MCF 10A (cell line): ENCODE results near the gene TAS2R9. TPM values are rescaled to one million over a fixed set of nuclear protein-coding genes. Genes with fewer than 3 reads are reported as not detected.

Experiments used
- BruUV-seq: library from RNA; stranded (reverse); fragments of 400-500 nt; replicated peaks from 2 replicates; lab custom pipeline; 2021; lab: Mats Ljungman, UMichigan
- CTCF ChIA-PET: fragments of 300-600 bp; sonication (Branson Sonifier 250); formaldehyde crosslinking; extraction: SDS; loops from one replicate; lab custom pipeline; 2021; ENCODE audit warnings: antibody characterized with exemption, inconsistent platforms; lab: Yijun Ruan, JAX
- POLR2A ChIA-PET: fragments of 300-600, 350-650 bp; sonication (Branson Sonifier 250); formaldehyde crosslinking; extraction: SDS; loops from one replicate; lab custom pipeline; 2020; ENCODE audit warnings: antibody characterized with exemption, inconsistent platforms; lab: Yijun Ruan, JAX
- DNase-seq: peaks from one replicate; pipeline ENCODE4 v3.0.0-alpha.2; 2018; ENCODE audit not compliant: unreplicated experiment
- H3K27ac Mint-ChIP-seq: one replicate; pipeline ENCODE4 v1.8.0; 2022; ENCODE audit warnings: mild to moderate bottlenecking, low read depth, mixed read lengths; ENCODE audit not compliant: unreplicated experiment
- H3K27me3 Mint-ChIP-seq: one replicate; pipeline ENCODE4 v1.8.0; 2022; ENCODE audit warnings: mixed read lengths; ENCODE audit not compliant: insufficient read depth, unreplicated experiment
- H3K36me3 Mint-ChIP-seq: one replicate; pipeline ENCODE4 v1.8.0; 2022; ENCODE audit warnings: mild to moderate bottlenecking, moderate library complexity, mixed read lengths; ENCODE audit not compliant: insufficient read depth, unreplicated experiment
- H3K4me1 Mint-ChIP-seq: one replicate; pipeline ENCODE4 v1.8.0; 2022; ENCODE audit warnings: mixed read lengths; ENCODE audit not compliant: insufficient read depth, unreplicated experiment
- H3K4me3 Mint-ChIP-seq: one replicate; pipeline ENCODE4 v1.8.0; 2022; ENCODE audit warnings: mild to moderate bottlenecking, moderate library complexity, mixed read lengths; ENCODE audit not compliant: unreplicated experiment
- H3K9me3 Mint-ChIP-seq: one replicate; pipeline ENCODE4 v1.8.0; 2022; ENCODE audit warnings: mixed read lengths; ENCODE audit not compliant: unreplicated experiment
- intact Hi-C: fragments of 100-400 bp; cut with micrococcal nuclease; formaldehyde crosslinking; loops from 2 replicates; pipeline ENCODE4 v1.14.1; 2022
- total RNA-seq: library from RNA; stranded (reverse); gene quantifications from 2 replicates; pipeline ENCODE4 v1.2.3, GENCODE V29; 2022
- TF ChIP-seq, protein P1 (sequence below): fragments of 200-600 bp; IDR thresholded peaks from one replicate; pipeline ENCODE4 v1.8.0; 2022; ENCODE audit warnings: antibody characterized with exemption, mild to moderate bottlenecking; ENCODE audit not compliant: unreplicated experiment

Gene TAS2R9
- total RNA-seq, 1 experiment from 2014 or later: not detected

DNA sequence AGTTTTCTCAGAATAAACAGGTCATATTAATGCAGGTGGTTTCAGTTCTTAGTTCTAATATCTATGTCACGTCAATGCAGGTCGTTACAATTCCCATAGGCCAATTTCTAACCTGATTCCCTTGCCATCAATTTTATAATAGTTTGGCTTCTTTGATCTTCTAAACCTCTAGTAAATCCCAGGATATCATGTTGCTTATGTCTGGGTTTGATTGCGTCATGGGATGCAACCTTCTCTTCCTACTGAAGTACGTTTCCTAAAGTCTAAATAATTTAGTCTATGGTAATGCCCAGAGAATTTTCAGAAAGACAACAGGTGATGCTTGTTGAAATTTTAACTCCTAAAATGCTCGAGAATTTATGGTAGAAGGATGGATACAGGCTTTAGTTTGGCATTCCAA, 26.7 kb downstream of the TAS2R9 start:
- Mint-ChIP-seq H3K9me3 (no peaks in the 10 kb centered on the region), H3K27ac (no peak overlapping the region), H3K4me3 (no peak overlapping the region), H3K4me1 (no peaks in the 10 kb centered on the region), H3K27me3 (peaks cover 7% of the 10 kb centered on the region), H3K36me3 (no peaks in the 10 kb centered on the region)
- ChIA-PET POLR2A (interaction anchor here (0.7 kb wide), 1 partner anchor 13 kb away, joined by 3 read pairs; no protein-coding TSS in a partner anchor), CTCF (interaction anchor here (1.2 kb wide), 1 partner anchor 10 kb away, joined by 5 read pairs; no protein-coding TSS in a partner anchor)
- DNase-seq: no peak
- intact Hi-C loops: no loop called here
- TF ChIP-seq, protein P1, sequence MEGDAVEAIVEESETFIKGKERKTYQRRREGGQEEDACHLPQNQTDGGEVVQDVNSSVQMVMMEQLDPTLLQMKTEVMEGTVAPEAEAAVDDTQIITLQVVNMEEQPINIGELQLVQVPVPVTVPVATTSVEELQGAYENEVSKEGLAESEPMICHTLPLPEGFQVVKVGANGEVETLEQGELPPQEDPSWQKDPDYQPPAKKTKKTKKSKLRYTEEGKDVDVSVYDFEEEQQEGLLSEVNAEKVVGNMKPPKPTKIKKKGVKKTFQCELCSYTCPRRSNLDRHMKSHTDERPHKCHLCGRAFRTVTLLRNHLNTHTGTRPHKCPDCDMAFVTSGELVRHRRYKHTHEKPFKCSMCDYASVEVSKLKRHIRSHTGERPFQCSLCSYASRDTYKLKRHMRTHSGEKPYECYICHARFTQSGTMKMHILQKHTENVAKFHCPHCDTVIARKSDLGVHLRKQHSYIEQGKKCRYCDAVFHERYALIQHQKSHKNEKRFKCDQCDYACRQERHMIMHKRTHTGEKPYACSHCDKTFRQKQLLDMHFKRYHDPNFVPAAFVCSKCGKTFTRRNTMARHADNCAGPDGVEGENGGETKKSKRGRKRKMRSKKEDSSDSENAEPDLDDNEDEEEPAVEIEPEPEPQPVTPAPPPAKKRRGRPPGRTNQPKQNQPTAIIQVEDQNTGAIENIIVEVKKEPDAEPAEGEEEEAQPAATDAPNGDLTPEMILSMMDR: no peak
- no TSS peak for BruUV-seq

DNA sequence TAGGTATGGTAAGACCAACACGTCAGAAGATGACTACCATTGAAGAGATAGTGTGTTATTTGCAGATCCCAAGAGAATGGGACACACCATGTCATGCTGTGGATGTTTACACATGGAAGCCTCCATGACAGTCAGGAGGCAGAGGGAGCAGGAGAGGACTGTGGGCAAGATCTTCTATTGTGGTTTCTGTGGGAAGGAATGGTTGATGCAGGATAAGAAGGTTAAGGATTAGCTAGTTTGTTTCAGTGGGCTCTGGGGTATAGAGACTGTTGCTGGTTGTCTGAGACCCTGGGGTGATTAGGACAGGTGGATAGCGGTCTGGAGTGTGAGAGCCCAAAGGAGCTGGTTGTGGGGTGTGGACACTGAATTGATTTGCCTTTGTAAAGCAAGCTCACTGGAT, 30.9 kb downstream of the TAS2R9 start:
- no TSS peak for BruUV-seq
- Mint-ChIP-seq H3K9me3 (no peaks in the 10 kb centered on the region), H3K36me3 (no peaks in the 10 kb centered on the region), H3K4me1 (no peaks in the 10 kb centered on the region), H3K27me3 (peaks cover 44% of the 10 kb centered on the region), H3K4me3 (no peak overlapping the region), H3K27ac (no peak overlapping the region)
- DNase-seq: no peak
- intact Hi-C loops: loop anchor here (10.0 kb wide), 1 partner anchor 186 kb away; no protein-coding TSS in a partner anchor
- POLR2A ChIA-PET: interaction anchor here (0.7 kb wide), 1 partner anchor 1341 kb away, joined by 3 read pairs; no protein-coding TSS in a partner anchor
- CTCF ChIA-PET: interaction anchor here (0.5 to 2.7 kb wide), 7 partner anchors 70 to 1296 kb away, joined by 3 to 21 read pairs (median 4); partner anchors contain the start of gene PRR4
- TF ChIP-seq, protein P1: no peak

DNA sequence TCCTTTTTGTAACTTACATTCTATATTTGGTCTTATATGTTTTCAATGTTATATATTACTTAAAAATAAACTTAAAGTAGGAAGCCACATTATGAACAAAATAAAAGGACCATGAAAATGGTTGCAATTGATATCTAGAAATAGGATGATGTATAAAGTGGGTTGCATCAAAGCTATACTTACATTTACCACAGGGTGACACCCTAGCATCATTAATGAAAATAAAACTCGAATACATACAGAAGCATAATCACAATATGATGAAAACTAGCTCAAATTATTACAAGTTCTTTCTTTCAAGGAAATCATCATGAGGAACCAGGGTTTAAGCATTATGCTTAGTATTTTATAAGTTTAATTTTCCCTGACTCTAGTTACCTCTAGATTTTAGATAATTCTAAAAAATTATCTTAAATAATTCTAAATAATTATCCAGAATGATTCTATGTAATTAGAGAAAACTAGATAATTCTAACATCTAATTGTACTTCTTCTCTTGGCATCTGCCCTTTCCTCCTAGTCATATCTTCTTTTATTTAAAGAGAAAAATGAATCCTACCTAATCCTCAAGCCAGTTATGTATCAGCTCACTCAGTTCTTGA, 38.7 kb downstream of the TAS2R9 start:
- intact Hi-C loops: loop anchor here (1.0 to 10.0 kb wide), 5 partner anchors 194 to 1931 kb away; no protein-coding TSS in a partner anchor
- Mint-ChIP-seq H3K27me3 (peaks cover 94% of the 10 kb centered on the region), H3K27ac (no peak overlapping the region), H3K9me3 (no peaks in the 10 kb centered on the region), H3K36me3 (no peaks in the 10 kb centered on the region), H3K4me1 (no peaks in the 10 kb centered on the region), H3K4me3 (no peak overlapping the region)
- POLR2A ChIA-PET: interaction anchor here (0.6 to 1.7 kb wide), 7 partner anchors 12 to 718 kb away, joined by 3 to 7 read pairs (median 3); no protein-coding TSS in a partner anchor
- DNase-seq: peak; percentile 56
- no TSS peak for BruUV-seq
- TF ChIP-seq, protein P1: peak; percentile 68
- CTCF ChIA-PET: interaction anchor here (0.5 to 8.0 kb wide), 27 partner anchors 9 to 1313 kb away, joined by 3 to 138 read pairs (median 3); no protein-coding TSS in a partner anchor

DNA sequence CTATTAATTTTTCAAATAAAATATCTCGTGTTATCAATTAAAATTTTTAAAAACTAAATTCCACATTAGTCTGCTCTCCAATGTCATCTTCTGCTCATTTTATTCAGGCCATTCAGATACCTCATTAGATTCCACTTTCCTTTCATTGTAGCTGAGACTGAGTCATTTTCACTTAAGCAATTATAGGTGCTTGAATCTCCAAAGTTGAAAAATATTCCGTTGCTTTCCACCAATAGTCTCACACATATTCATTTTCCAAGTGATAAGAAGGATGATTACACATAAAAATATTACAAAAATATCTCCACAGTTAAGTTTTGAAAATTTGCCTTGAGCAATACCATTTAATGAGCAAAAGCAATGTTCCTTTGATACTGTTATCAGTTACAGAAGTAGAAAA, 50.3 kb downstream of the TAS2R9 start:
- TF ChIP-seq, protein P1: no peak
- Mint-ChIP-seq H3K9me3 (no peaks in the 10 kb centered on the region), H3K27me3 (peaks cover 66% of the 10 kb centered on the region), H3K36me3 (no peaks in the 10 kb centered on the region), H3K4me1 (no peaks in the 10 kb centered on the region), H3K27ac (no peak overlapping the region), H3K4me3 (no peak overlapping the region)
- BruUV-seq: no TSS peak
- CTCF ChIA-PET: interaction anchor here (1.1 to 3.1 kb wide), 2 partner anchors 10 to 727 kb away, joined by 5 to 12 read pairs; no protein-coding TSS in a partner anchor
- DNase-seq: no peak
- intact Hi-C loops: no loop called here
- POLR2A ChIA-PET: interaction anchor here (1.1 kb wide), 1 partner anchor 36 kb away, joined by 3 read pairs; the partner anchor contains the start of gene YBX3
